Mesothelial cell of epicardium (in vitro differentiated cells): ENCODE results near the gene RNF144B. TPM values are rescaled to one million over a fixed set of nuclear protein-coding genes. Genes with fewer than 3 reads are reported as not detected.
A peak's percentile ranks its signal among the peaks of the same experiment; 100 is the strongest.

Experiments
- DNase-seq, 2 experiments: peaks; one replicate each; pipeline ENCODE4 v3.0.0; 2021; ENCODE audit warnings: low spot score in 2 of 2; ENCODE audit not compliant: unreplicated experiment in 2 of 2
- H3K27ac Mint-ChIP-seq: 2 replicates; pipeline ENCODE4 v1.8.0; 2021; ENCODE audit warnings: mixed read lengths
- H3K27me3 Mint-ChIP-seq: 2 replicates; pipeline ENCODE4 v1.8.0; 2021; ENCODE audit warnings: low read depth, mixed read lengths
- H3K36me3 Mint-ChIP-seq: 2 replicates; pipeline ENCODE4 v1.8.0; 2021; ENCODE audit warnings: mixed read lengths
- H3K4me1 Mint-ChIP-seq: 2 replicates; pipeline ENCODE4 v1.8.0; 2021; ENCODE audit warnings: mixed read lengths
- H3K4me3 Mint-ChIP-seq: 2 replicates; pipeline ENCODE4 v1.8.0; 2021; ENCODE audit warnings: mild to moderate bottlenecking, moderate library complexity, mixed read lengths
- H3K9me3 Mint-ChIP-seq: 2 replicates; pipeline ENCODE4 v1.8.0; 2021; ENCODE audit warnings: mixed read lengths
- total RNA-seq: library from RNA; stranded (reverse); gene quantifications from 3 replicates; pipeline ENCODE4 v1.2.1, GENCODE V29; 2021
- TF ChIP-seq, protein P1 (sequence below): fragments of 200-600 bp; sonication (generic); IDR thresholded peaks from one replicate; pipeline ENCODE4 v1.5.0; 2021; ENCODE audit warnings: antibody characterized with exemption; ENCODE audit not compliant: unreplicated experiment

Gene RNF144B
- total RNA-seq, 1 donor from 2014 or later: 5.1 TPM

DNA sequence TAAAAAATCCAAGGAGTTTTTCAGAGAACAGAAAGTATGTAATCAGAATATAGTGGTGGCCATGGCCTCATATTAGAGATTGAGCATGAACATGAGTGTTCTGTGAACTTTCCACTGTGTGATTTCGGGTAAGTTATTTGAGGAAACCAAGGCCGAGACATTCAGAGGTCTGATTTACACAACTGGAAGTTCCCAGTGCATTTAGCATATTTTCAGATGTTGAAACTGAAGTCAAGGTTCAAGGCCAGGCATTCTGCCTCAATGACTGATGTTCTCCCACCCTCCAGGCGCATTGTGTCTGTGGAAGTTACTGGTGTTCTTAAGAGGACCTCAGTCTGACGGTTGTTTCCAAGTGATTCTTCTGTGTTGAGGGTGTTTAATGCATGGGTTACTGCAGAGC is 26.2 kb downstream of the RNF144B start:
- TF ChIP-seq, protein P1, sequence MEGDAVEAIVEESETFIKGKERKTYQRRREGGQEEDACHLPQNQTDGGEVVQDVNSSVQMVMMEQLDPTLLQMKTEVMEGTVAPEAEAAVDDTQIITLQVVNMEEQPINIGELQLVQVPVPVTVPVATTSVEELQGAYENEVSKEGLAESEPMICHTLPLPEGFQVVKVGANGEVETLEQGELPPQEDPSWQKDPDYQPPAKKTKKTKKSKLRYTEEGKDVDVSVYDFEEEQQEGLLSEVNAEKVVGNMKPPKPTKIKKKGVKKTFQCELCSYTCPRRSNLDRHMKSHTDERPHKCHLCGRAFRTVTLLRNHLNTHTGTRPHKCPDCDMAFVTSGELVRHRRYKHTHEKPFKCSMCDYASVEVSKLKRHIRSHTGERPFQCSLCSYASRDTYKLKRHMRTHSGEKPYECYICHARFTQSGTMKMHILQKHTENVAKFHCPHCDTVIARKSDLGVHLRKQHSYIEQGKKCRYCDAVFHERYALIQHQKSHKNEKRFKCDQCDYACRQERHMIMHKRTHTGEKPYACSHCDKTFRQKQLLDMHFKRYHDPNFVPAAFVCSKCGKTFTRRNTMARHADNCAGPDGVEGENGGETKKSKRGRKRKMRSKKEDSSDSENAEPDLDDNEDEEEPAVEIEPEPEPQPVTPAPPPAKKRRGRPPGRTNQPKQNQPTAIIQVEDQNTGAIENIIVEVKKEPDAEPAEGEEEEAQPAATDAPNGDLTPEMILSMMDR: no peak
- Mint-ChIP-seq H3K9me3 (peaks cover 15% of the 10 kb centered on the region), H3K27me3 (no peaks in the 10 kb centered on the region), H3K36me3 (no peaks in the 10 kb centered on the region), H3K4me1 (peaks cover 13% of the 10 kb centered on the region), H3K27ac (no peak overlapping the region), H3K4me3 (no peak overlapping the region)
- DNase-seq: no peak

DNA sequence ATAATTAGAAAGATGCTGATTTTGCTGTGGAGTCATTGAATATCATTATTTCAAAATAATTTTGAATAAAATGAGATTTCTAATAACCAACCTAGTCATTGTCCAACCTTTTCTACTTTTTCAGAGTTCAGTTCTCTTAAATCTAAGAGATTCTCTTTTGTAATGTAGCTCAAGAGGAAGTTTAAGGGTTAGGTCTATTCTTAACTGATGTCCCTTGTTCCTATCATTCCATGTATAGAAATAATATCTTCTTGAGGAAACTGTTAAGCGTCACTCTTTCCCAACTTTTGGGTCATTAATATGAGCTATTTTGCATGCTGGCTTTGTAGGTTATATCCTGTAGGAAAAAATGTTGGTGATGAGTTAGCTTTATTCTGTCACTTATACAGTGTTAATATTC is 27.0 kb downstream of the RNF144B start:
- Mint-ChIP-seq H3K27me3 (no peaks in the 10 kb centered on the region), H3K9me3 (peaks cover 16% of the 10 kb centered on the region), H3K36me3 (no peaks in the 10 kb centered on the region), H3K4me1 (peaks cover 13% of the 10 kb centered on the region), H3K27ac (no peak overlapping the region), H3K4me3 (no peak overlapping the region)
- no peak for DNase-seq
- TF ChIP-seq, protein P1: no peak

DNA sequence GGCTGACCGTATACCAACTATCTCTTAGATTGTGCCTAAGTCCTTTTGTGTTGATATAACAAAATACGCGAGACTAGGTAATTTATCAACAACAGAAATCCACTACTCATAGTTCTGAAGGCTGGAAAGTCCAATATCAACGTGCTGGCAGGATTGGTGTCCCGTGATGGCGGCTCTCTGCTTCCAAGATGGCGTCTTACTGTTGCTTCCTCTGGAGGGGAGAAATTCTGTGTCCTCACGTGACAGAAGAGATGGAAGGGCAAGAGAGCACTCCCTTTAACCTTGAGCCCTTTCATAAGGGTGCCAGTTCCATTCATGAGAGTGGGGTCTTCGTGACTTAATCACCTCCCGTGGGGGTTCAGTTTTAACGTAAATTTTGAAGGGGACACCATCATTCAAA is 28.1 kb downstream of the RNF144B start:
- no peak overlapping the region for H3K4me3 Mint-ChIP-seq
- no peak for DNase-seq
- peaks cover 2% of the 10 kb centered on the region for H3K27me3 Mint-ChIP-seq
- TF ChIP-seq, protein P1: no peak
- H3K36me3 Mint-ChIP-seq: no peaks in the 10 kb centered on the region
- peaks cover 15% of the 10 kb centered on the region for H3K9me3 Mint-ChIP-seq
- peak overlapping the region; percentile 33 for H3K27ac Mint-ChIP-seq
- H3K4me1 Mint-ChIP-seq: peaks cover 13% of the 10 kb centered on the region

DNA sequence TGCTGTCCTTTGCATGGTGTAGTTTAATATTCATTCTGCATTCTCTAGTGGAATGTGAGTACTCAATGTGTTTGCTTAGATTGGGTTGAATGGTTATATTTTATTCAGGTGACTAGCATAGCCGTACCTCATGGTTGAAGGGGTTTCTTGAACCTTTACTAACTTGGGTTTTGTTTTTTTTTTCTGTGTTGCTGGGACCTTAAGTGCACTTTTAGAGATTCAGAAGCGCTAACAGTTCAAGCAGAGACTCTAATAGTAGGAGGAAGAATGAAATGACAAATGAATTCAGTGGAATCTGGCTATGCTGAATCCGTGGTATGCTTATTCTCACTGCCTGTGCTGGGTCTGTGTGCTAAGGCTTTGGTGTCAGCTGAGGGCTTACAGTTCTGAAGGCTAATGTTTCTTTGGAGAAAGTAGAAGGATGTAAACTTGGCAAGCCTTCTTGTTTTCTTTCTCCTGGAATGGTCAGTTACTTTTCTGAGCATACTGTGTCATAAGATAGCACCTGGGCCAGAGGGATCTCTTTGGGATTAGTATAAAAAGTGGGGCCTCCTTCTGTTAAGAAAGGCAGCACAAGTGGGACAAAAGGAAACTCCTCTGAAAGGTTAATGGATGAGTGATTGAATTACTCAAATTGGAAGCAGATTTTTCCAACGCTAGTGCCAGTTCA is 28.7 kb downstream of the RNF144B start:
- H3K36me3 Mint-ChIP-seq: no peaks in the 10 kb centered on the region
- H3K27me3 Mint-ChIP-seq: peaks cover 2% of the 10 kb centered on the region
- H3K4me3 Mint-ChIP-seq: no peak overlapping the region
- H3K4me1 Mint-ChIP-seq: peaks cover 13% of the 10 kb centered on the region
- H3K9me3 Mint-ChIP-seq: peaks cover 11% of the 10 kb centered on the region
- TF ChIP-seq, protein P1: no peak
- peak overlapping the region; percentile 33 for H3K27ac Mint-ChIP-seq
- no peak for DNase-seq

DNA sequence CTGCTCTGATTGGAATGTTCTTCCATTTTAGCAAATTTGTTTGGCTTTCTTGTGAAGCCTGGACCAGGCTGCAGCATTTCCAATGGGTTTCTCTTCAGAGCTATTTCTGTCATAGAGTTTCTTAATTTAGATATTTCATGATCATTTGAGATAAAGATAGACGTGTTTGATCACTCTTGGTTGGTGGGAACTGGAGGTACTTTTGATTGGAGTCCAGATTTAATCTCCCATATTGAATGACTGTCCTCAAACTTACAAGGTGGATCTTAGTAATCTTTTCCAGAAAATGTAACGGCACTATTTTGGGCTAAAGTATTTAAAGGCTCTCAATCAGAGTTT is 29.2 kb downstream of the RNF144B start:
- Mint-ChIP-seq H3K27me3 (peaks cover 2% of the 10 kb centered on the region), H3K36me3 (no peaks in the 10 kb centered on the region), H3K9me3 (peaks cover 11% of the 10 kb centered on the region), H3K27ac (peak overlapping the region; percentile 33), H3K4me1 (peaks cover 13% of the 10 kb centered on the region), H3K4me3 (no peak overlapping the region)
- TF ChIP-seq, protein P1: no peak
- DNase-seq: no peak

DNA sequence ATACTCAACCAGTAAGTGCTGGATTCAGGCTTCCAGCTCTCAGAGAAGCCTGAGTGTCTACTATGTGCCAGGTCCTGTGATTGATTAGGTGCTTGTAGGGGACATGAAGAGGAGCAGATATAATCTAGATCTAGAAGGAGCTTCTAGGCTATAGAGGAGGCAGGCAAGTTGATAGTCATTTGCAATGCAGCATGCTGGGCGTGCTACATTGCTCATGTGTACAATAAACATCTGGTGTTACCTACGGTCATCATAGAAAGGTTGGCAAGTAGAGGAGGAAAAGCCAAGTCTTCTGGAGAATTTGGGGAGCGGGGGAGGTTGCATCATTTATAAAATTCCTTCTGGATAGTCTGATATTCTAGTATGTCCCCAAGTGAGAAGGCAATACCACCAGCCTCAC is 33.2 kb downstream of the RNF144B start:
- no peak overlapping the region for H3K27ac Mint-ChIP-seq
- peaks cover 2% of the 10 kb centered on the region for H3K27me3 Mint-ChIP-seq
- H3K36me3 Mint-ChIP-seq: no peaks in the 10 kb centered on the region
- no peak for DNase-seq
- TF ChIP-seq, protein P1: no peak
- peaks cover 12% of the 10 kb centered on the region for H3K4me1 Mint-ChIP-seq
- no peak overlapping the region for H3K4me3 Mint-ChIP-seq
- H3K9me3 Mint-ChIP-seq: peaks cover 11% of the 10 kb centered on the region
